Activated naive CD4-positive, alpha-beta T cell treated with anti-CD3 and anti-CD28 coated beads, Interleukin-2, amount 50 U/mL, for 24 hours (primary cell): ENCODE data around the gene GAS7.
"Not testable (repeated sequence)": the region's sequence is repeated elsewhere in the genome, so short reads cannot be mapped to it uniquely, and the experiment has no call there.

ENCODE experiments used
- H3K27ac Mint-ChIP-seq: one replicate; pipeline ENCODE4 v1.8.0; 2021; ENCODE audit warnings: mild to moderate bottlenecking, mixed read lengths
- H3K27me3 Mint-ChIP-seq: one replicate; pipeline ENCODE4 v1.8.0; 2021; ENCODE audit warnings: mixed read lengths
- H3K36me3 Mint-ChIP-seq: one replicate; pipeline ENCODE4 v1.8.0; 2021; ENCODE audit warnings: mixed read lengths
- H3K4me1 Mint-ChIP-seq: one replicate; pipeline ENCODE4 v1.8.0; 2021; ENCODE audit warnings: mixed read lengths
- H3K4me3 Mint-ChIP-seq: one replicate; pipeline ENCODE4 v1.8.0; 2021; ENCODE audit warnings: mild to moderate bottlenecking, mixed read lengths
- H3K9me3 Mint-ChIP-seq: one replicate; pipeline ENCODE4 v1.8.0; 2021; ENCODE audit warnings: mixed read lengths

Gene GAS7

GRCh38 chr17:10096596-10096995 is 101.8 kb downstream of the GAS7 start:
- Mint-ChIP-seq H3K9me3 (no peaks in the 10 kb centered on the region), H3K4me3 (no peak overlapping the region), H3K4me1 (no peaks in the 10 kb centered on the region), H3K27ac (no peak overlapping the region), H3K27me3 (no peaks in the 10 kb centered on the region), H3K36me3 (no peaks in the 10 kb centered on the region)

GRCh38 chr17:10095295-10095694 is 103.1 kb downstream of the GAS7 start:
- H3K9me3 Mint-ChIP-seq, H3K4me1 Mint-ChIP-seq, H3K36me3 Mint-ChIP-seq, H3K27ac Mint-ChIP-seq, H3K27me3 Mint-ChIP-seq, H3K4me3 Mint-ChIP-seq: not testable (repeated sequence)

GRCh38 chr17:10094797-10095196 is 103.6 kb downstream of the GAS7 start:
- H3K27ac Mint-ChIP-seq, result no peak overlapping the region

GRCh38 chr17:10092595-10092994 is 105.8 kb downstream of the GAS7 start:
- no peaks in the 10 kb centered on the region for H3K36me3 Mint-ChIP-seq
- H3K4me3 Mint-ChIP-seq, result no peak overlapping the region
- no peaks in the 10 kb centered on the region for H3K4me1 Mint-ChIP-seq
- no peak overlapping the region for H3K27ac Mint-ChIP-seq
- H3K27me3 Mint-ChIP-seq, result no peaks in the 10 kb centered on the region
- H3K9me3 Mint-ChIP-seq, result no peaks in the 10 kb centered on the region

More at GRCh38 chr17:10094797-10095196, 103.6 kb downstream of the GAS7 start:
- H3K36me3 Mint-ChIP-seq, result no peaks in the 10 kb centered on the region
- no peak overlapping the region for H3K4me3 Mint-ChIP-seq
- H3K9me3 Mint-ChIP-seq, result no peaks in the 10 kb centered on the region
- no peaks in the 10 kb centered on the region for H3K4me1 Mint-ChIP-seq
- H3K27me3 Mint-ChIP-seq, result no peaks in the 10 kb centered on the region

GRCh38 chr17:10091046-10091445 is 107.4 kb downstream of the GAS7 start:
- Mint-ChIP-seq H3K4me1 (no peaks in the 10 kb centered on the region), H3K9me3 (no peaks in the 10 kb centered on the region), H3K27ac (no peak overlapping the region), H3K36me3 (no peaks in the 10 kb centered on the region), H3K4me3 (no peak overlapping the region), H3K27me3 (no peaks in the 10 kb centered on the region)

- Mint-ChIP-seq H3K27ac (no peak overlapping the region), H3K4me1 (no peaks in the 10 kb centered on the region), H3K4me3 (no peak overlapping the region), H3K9me3 (no peaks in the 10 kb centered on the region), H3K36me3 (no peaks in the 10 kb centered on the region), H3K27me3 (no peaks in the 10 kb centered on the region)
These were observed 109.1 kb downstream of the GAS7 start for GRCh38 chr17:10089196-10089804.

- Mint-ChIP-seq H3K4me1 (no peaks in the 10 kb centered on the region), H3K36me3 (no peaks in the 10 kb centered on the region), H3K27ac (no peak overlapping the region), H3K27me3 (no peaks in the 10 kb centered on the region), H3K9me3 (no peaks in the 10 kb centered on the region), H3K4me3 (no peak overlapping the region)
These were observed 110.0 kb downstream of the GAS7 start for GRCh38 chr17:10088444-10088843.

- no peaks in the 10 kb centered on the region for H3K9me3 Mint-ChIP-seq
- no peaks in the 10 kb centered on the region for H3K27me3 Mint-ChIP-seq
- H3K4me3 Mint-ChIP-seq, result no peak overlapping the region
- no peaks in the 10 kb centered on the region for H3K4me1 Mint-ChIP-seq
- H3K36me3 Mint-ChIP-seq, result no peaks in the 10 kb centered on the region
- no peak overlapping the region for H3K27ac Mint-ChIP-seq
These were observed 111.1 kb downstream of the GAS7 start for GRCh38 chr17:10087355-10087754.

- H3K4me1 Mint-ChIP-seq, result peaks cover 3% of the 10 kb centered on the region
- no peaks in the 10 kb centered on the region for H3K36me3 Mint-ChIP-seq
- H3K9me3 Mint-ChIP-seq, result no peaks in the 10 kb centered on the region
- H3K4me3 Mint-ChIP-seq, result no peak overlapping the region
- H3K27ac Mint-ChIP-seq, result no peak overlapping the region
- H3K27me3 Mint-ChIP-seq, result no peaks in the 10 kb centered on the region
These were observed 114.5 kb downstream of the GAS7 start for GRCh38 chr17:10083864-10084263.

GRCh38 chr17:10082795-10083194 is 115.6 kb downstream of the GAS7 start:
- Mint-ChIP-seq H3K4me3 (no peak overlapping the region), H3K36me3 (no peaks in the 10 kb centered on the region), H3K9me3 (no peaks in the 10 kb centered on the region), H3K4me1 (peaks cover 3% of the 10 kb centered on the region), H3K27me3 (no peaks in the 10 kb centered on the region), H3K27ac (peak overlapping the region; percentile 18)

GRCh38 chr17:10081571-10082169 is 116.7 kb downstream of the GAS7 start:
- H3K9me3 Mint-ChIP-seq, result peaks cover 7% of the 10 kb centered on the region
- H3K36me3 Mint-ChIP-seq, result no peaks in the 10 kb centered on the region
- no peak overlapping the region for H3K27ac Mint-ChIP-seq
- H3K4me3 Mint-ChIP-seq, result peak overlapping the region; percentile 15
- peaks cover 3% of the 10 kb centered on the region for H3K4me1 Mint-ChIP-seq
- H3K27me3 Mint-ChIP-seq, result no peaks in the 10 kb centered on the region

- Mint-ChIP-seq H3K4me3 (no peak overlapping the region), H3K9me3 (peaks cover 12% of the 10 kb centered on the region), H3K36me3 (no peaks in the 10 kb centered on the region), H3K27me3 (no peaks in the 10 kb centered on the region), H3K27ac (no peak overlapping the region), H3K4me1 (peaks cover 3% of the 10 kb centered on the region)
These were observed 120.7 kb downstream of the GAS7 start for GRCh38 chr17:10077561-10078299.

GRCh38 chr17:10075919-10076318 is 122.5 kb downstream of the GAS7 start:
- H3K27ac Mint-ChIP-seq, result no peak overlapping the region
- H3K36me3 Mint-ChIP-seq, result no peaks in the 10 kb centered on the region
- no peak overlapping the region for H3K4me3 Mint-ChIP-seq
- no peaks in the 10 kb centered on the region for H3K27me3 Mint-ChIP-seq
- H3K9me3 Mint-ChIP-seq, result peaks cover 12% of the 10 kb centered on the region
- H3K4me1 Mint-ChIP-seq, result no peaks in the 10 kb centered on the region

- Mint-ChIP-seq H3K9me3 (peaks cover 12% of the 10 kb centered on the region), H3K4me3 (no peak overlapping the region), H3K4me1 (no peaks in the 10 kb centered on the region), H3K27ac (no peak overlapping the region), H3K27me3 (no peaks in the 10 kb centered on the region), H3K36me3 (no peaks in the 10 kb centered on the region)
These were observed 124.5 kb downstream of the GAS7 start for GRCh38 chr17:10073941-10074340.

- no peak overlapping the region for H3K4me3 Mint-ChIP-seq
- H3K36me3 Mint-ChIP-seq, result no peaks in the 10 kb centered on the region
- H3K27me3 Mint-ChIP-seq, result no peaks in the 10 kb centered on the region
- peaks cover 12% of the 10 kb centered on the region for H3K9me3 Mint-ChIP-seq
- no peak overlapping the region for H3K27ac Mint-ChIP-seq
- H3K4me1 Mint-ChIP-seq, result no peaks in the 10 kb centered on the region
These were observed 125.6 kb downstream of the GAS7 start for GRCh38 chr17:10072556-10073425.

- Mint-ChIP-seq H3K4me1 (no peaks in the 10 kb centered on the region), H3K9me3 (peaks cover 7% of the 10 kb centered on the region)
These were observed 126.3 kb downstream of the GAS7 start for GRCh38 chr17:10072086-10072485.

More at GRCh38 chr17:10072086-10072485, 126.3 kb downstream of the GAS7 start:
- Mint-ChIP-seq H3K36me3 (no peaks in the 10 kb centered on the region), H3K27ac (no peak overlapping the region), H3K4me3 (no peak overlapping the region), H3K27me3 (no peaks in the 10 kb centered on the region)
